ENCODE measurements around the gene PARD3B.

The PARD3B gene

DNA sequence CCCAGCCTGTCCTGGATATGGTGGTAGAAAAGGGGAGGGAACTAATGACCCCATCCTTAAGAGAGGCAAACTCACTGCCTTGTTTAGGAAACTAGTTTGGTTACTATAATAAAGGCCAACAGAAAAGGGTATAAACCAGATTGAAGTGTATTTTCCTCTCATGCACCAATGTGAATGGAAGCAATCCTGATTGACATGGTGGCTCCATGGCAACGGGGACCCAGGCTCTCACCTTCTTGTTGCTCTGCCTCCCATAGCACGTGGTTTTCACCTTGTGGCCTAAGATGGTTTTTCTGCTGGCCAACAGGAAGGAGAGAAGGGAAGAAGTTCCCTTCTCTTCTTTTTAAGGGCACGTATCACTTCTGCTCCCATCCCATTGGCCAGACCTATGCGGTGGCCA lies 1069.7 kb downstream of the PARD3B start:
- Histone ChIP-seq H3K27me3 (ENCODE audit: control insufficient read depth, low read length) (no peaks in the 10 kb centered on the region), H4K20me1 (ENCODE audit: control insufficient read depth, insufficient read depth, low read depth, low read length) (no peaks in the 10 kb centered on the region), H3K9me2 (replicated peaks; ENCODE audit: control insufficient read depth, low read length) (no peaks in the 10 kb centered on the region), H3K79me2 (ENCODE audit: control insufficient read depth, low read length) (no peaks in the 10 kb centered on the region), H3K9me3 (ENCODE audit: control insufficient read depth, insufficient read depth, low read length) (no peaks in the 10 kb centered on the region), H3K4me2 (ENCODE audit: low read length) (no peak overlapping the region), H3F3A (ENCODE audit: control insufficient read depth, insufficient read depth) (no peaks in the 10 kb centered on the region), H3K27ac (ENCODE audit: low read depth, low read length) (no peak overlapping the region), H3K4me3 (ENCODE audit: low read length) (no peak overlapping the region), H3K4me1 (ENCODE audit: control insufficient read depth, low read length) (no peaks in the 10 kb centered on the region), H3K36me3 (ENCODE audit: control insufficient read depth, low read length) (no peaks in the 10 kb centered on the region)
- TF ChIP-seq, protein P1, sequence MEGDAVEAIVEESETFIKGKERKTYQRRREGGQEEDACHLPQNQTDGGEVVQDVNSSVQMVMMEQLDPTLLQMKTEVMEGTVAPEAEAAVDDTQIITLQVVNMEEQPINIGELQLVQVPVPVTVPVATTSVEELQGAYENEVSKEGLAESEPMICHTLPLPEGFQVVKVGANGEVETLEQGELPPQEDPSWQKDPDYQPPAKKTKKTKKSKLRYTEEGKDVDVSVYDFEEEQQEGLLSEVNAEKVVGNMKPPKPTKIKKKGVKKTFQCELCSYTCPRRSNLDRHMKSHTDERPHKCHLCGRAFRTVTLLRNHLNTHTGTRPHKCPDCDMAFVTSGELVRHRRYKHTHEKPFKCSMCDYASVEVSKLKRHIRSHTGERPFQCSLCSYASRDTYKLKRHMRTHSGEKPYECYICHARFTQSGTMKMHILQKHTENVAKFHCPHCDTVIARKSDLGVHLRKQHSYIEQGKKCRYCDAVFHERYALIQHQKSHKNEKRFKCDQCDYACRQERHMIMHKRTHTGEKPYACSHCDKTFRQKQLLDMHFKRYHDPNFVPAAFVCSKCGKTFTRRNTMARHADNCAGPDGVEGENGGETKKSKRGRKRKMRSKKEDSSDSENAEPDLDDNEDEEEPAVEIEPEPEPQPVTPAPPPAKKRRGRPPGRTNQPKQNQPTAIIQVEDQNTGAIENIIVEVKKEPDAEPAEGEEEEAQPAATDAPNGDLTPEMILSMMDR (IDR thresholded peaks at IDR 0.05; ENCODE audit: low read depth, low read length, poor library complexity, severe bottlenecking): no peak
- TF ChIP-seq EZH2phosphoT487 (IDR thresholded peaks at IDR 0.05; ENCODE audit: borderline replicate concordance, low read length): no peak

DNA sequence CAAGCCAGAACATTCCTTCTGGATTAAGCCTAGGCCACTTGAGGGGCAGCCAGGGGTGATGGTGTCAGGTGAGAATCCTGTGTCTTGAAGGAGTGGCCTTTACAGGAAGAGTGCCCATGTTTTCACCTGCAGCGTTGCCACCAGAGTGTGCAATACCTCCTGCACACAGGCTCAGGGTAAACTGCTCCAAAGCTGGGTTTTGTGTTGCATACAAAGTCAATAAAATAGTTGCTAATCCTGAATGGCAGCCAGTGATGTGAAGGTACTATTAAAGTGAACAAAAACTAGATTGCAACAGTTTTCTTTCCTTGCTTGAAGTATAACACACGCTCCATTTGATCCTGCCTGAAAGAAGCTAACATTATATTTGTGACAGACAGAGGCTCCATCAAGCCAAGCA lies 1072.6 kb downstream of the PARD3B start:
- Histone ChIP-seq H3F3A (ENCODE audit: control insufficient read depth, insufficient read depth) (no peaks in the 10 kb centered on the region), H3K36me3 (ENCODE audit: control insufficient read depth, low read length) (no peaks in the 10 kb centered on the region), H3K4me3 (ENCODE audit: low read length) (no peak overlapping the region), H3K27me3 (ENCODE audit: control insufficient read depth, low read length) (no peaks in the 10 kb centered on the region), H3K9me2 (replicated peaks; ENCODE audit: control insufficient read depth, low read length) (no peaks in the 10 kb centered on the region), H3K4me1 (ENCODE audit: control insufficient read depth, low read length) (no peaks in the 10 kb centered on the region), H3K79me2 (ENCODE audit: control insufficient read depth, low read length) (no peaks in the 10 kb centered on the region), H3K9me3 (ENCODE audit: control insufficient read depth, insufficient read depth, low read length) (no peaks in the 10 kb centered on the region), H4K20me1 (ENCODE audit: control insufficient read depth, insufficient read depth, low read depth, low read length) (no peaks in the 10 kb centered on the region), H3K4me2 (ENCODE audit: low read length) (no peak overlapping the region), H3K27ac (ENCODE audit: low read depth, low read length) (no peak overlapping the region)
- TF ChIP-seq, protein P1 (IDR thresholded peaks at IDR 0.05; ENCODE audit: low read depth, low read length, poor library complexity, severe bottlenecking): no peak
- no peak for TF ChIP-seq EZH2phosphoT487 (IDR thresholded peaks at IDR 0.05; ENCODE audit: borderline replicate concordance, low read length)

DNA sequence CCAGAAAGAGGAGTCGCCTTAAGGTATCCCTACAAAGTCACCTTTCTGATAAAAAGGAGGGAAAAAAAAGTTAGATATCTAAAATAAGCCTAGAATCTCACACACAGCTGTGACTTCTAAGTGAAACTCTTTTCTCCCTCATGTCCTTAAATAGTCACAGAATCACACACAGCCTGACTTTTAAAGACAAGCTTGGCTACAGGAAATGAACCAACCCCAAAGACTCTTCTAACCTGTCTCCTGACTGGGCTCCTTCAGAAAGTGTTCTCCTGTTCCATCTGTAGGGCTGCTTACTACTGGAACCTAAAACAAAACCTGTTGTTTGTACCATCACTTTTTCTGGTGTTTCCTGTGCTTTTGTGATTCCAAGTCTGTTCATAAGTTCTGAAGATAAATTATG lies 1074.3 kb downstream of the PARD3B start:
- H4K20me1 ChIP-seq (ENCODE audit: control insufficient read depth, insufficient read depth, low read depth, low read length): no peaks in the 10 kb centered on the region
- H3K27me3 ChIP-seq (ENCODE audit: control insufficient read depth, low read length): no peaks in the 10 kb centered on the region

More for the DNA sequence above, 1074.3 kb downstream of the PARD3B start:
- Histone ChIP-seq H3K4me2 (ENCODE audit: low read length) (no peak overlapping the region), H3K9me3 (ENCODE audit: control insufficient read depth, insufficient read depth, low read length) (no peaks in the 10 kb centered on the region), H3K79me2 (ENCODE audit: control insufficient read depth, low read length) (no peaks in the 10 kb centered on the region), H3K27ac (ENCODE audit: low read depth, low read length) (no peak overlapping the region), H3K4me3 (ENCODE audit: low read length) (no peak overlapping the region), H3K9me2 (replicated peaks; ENCODE audit: control insufficient read depth, low read length) (no peaks in the 10 kb centered on the region), H3F3A (ENCODE audit: control insufficient read depth, insufficient read depth) (no peaks in the 10 kb centered on the region), H3K4me1 (ENCODE audit: control insufficient read depth, low read length) (no peaks in the 10 kb centered on the region), H3K36me3 (ENCODE audit: control insufficient read depth, low read length) (no peaks in the 10 kb centered on the region)
- TF ChIP-seq, protein P1 (IDR thresholded peaks at IDR 0.05; ENCODE audit: low read depth, low read length, poor library complexity, severe bottlenecking): no peak
- TF ChIP-seq EZH2phosphoT487 (IDR thresholded peaks at IDR 0.05; ENCODE audit: borderline replicate concordance, low read length): no peak
